Mammary epithelial cell (primary cell): ENCODE data around the gene TTPAL.

Source experiments
- CTCF ChIP-seq, 2 donors: IDR thresholded peaks in 1 of 2; conservative IDR thresholded peaks in 1 of 2; 2 replicates each; pipeline ENCODE4 v1.5.1; 2011 to 2012; ENCODE audit warnings: inconsistent platforms in 2 of 2, low read length in 2 of 2, mild to moderate bottlenecking in 2 of 2, control low read depth in 1 of 2, low read depth in 1 of 2; ENCODE audit not compliant: insufficient read depth in 1 of 2; ENCODE audit errors: extremely low read depth in 1 of 2
- EZH2 ChIP-seq: IDR thresholded peaks from 2 replicates; pipeline ENCODE4 v1.6.1; 2012; ENCODE audit warnings: low read length, inconsistent platforms, borderline replicate concordance

DNA sequence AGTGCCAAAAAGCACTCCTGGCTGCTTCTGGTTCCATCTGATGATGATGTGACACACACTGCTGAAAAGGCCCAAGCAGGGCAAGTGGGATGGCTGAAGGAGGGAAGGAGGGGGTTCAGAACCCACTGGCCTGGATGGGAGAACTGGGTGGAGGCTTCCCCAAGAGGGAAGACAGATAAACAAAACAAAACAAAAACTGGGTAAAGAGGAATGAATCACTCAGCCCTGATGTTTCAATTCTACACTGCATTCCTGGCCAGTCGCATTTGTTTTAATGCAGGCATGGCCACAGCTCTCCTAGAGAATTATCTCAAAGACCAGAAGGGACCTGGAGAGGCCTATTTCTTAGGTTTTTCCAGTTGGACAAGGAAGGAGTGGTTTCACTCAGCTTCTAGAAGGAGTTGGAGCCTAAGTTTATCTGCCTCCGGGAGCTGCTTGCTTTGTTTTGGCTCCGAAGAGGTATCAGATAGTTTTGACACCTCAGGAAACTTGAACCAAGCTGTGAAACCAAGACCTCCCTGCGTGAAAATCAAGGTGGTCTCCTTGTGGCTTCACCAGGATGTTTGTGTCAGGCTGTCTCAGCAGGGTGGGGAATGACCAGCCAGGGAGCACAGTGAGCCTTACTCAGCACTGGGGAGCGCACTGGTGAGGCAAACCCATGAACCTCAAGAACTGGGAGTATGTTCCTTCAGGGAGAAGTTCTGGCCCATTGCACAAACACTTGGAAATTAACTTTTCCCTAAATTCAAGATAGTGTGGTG, 16.1 kb downstream of the TTPAL start:
- TF ChIP-seq CTCF (conservative IDR thresholded peaks at IDR 0.05 in 1 of 2, IDR thresholded peaks at IDR 0.05 in 1 of 2; ENCODE audit: extremely low read depth in 1 of 2, insufficient read depth in 1 of 2, low read depth in 1 of 2, low read length in 2 of 2) (no peak), EZH2 (no peak)
